H1 (cell line): ENCODE results near the gene GPD1. TPM values are rescaled to one million over a fixed set of nuclear protein-coding genes. Genes with fewer than 3 reads are reported as not detected.
"Not testable (repeated sequence)": the region's sequence is repeated elsewhere in the genome, so short reads cannot be mapped to it uniquely, and the experiment has no call there.

Experiments
- CTCF ChIA-PET: fragments of 300-600 bp; sonication (Branson Sonifier 250); formaldehyde crosslinking; loops from one replicate; lab custom pipeline; 2021; ENCODE audit not compliant: partially characterized antibody; lab: Charles Lee
- POLR2A ChIA-PET: fragments of 300-600 bp; sonication (Branson Sonifier 250); formaldehyde crosslinking; loops from one replicate; lab custom pipeline; 2021; ENCODE audit warnings: inconsistent platforms; ENCODE audit not compliant: partially characterized antibody; lab: Charles Lee
- DNase-seq, 2 experiments: peaks; one replicate each; pipeline versions ENCODE4 v3.0.0 to v3.0.0-alpha.2; 2010 to 2022; ENCODE audit warnings: low spot score in 2 of 2, low read depth in 1 of 2, mixed read lengths in 1 of 2
- FAIRE-seq: peaks from 2 replicates; lab custom pipeline; 2011; peaks lifted over from hg19 to GRCh38; lab: Jason Lieb, UNC
- H2AFZ ChIP-seq: 2 replicates; pipeline ENCODE4 v1.8.1; 2012; ENCODE audit warnings: low read length, inconsistent platforms
- H2AK5ac ChIP-seq: 2 replicates; pipeline ENCODE4 v1.6.1; 2013; ENCODE audit warnings: low read depth, low read length
- H2BK120ac ChIP-seq: replicated peaks from 2 replicates; pipeline ENCODE3; 2013; ENCODE audit warnings: low read depth, low read length, inconsistent platforms
- H2BK12ac ChIP-seq: 2 replicates; pipeline ENCODE4 v1.6.1; 2013; ENCODE audit warnings: low read depth, low read length
- H2BK15ac ChIP-seq: 2 replicates; pipeline ENCODE4 v1.6.1; 2013; ENCODE audit warnings: low read length
- H2BK20ac ChIP-seq: 2 replicates; pipeline ENCODE4 v1.6.1; 2013; ENCODE audit warnings: low read length
- H2BK5ac ChIP-seq: 2 replicates; pipeline ENCODE4 v1.6.1; 2013; ENCODE audit warnings: low read depth, low read length
- H3K14ac ChIP-seq: 2 replicates; pipeline ENCODE4 v1.6.1; 2013; ENCODE audit warnings: inconsistent platforms; ENCODE audit not compliant: insufficient read length
- H3K18ac ChIP-seq: 2 replicates; pipeline ENCODE4 v1.6.1; 2013; ENCODE audit warnings: low read length; ENCODE audit errors: extremely low read depth
- H3K23ac ChIP-seq: 2 replicates; pipeline ENCODE4 v1.6.1; 2013; ENCODE audit warnings: inconsistent platforms; ENCODE audit not compliant: insufficient read length
- H3K23me2 ChIP-seq: 2 replicates; pipeline ENCODE4 v1.6.1; 2013; ENCODE audit warnings: low read depth, low read length
- H3K27ac ChIP-seq: 2 replicates; pipeline ENCODE4 v1.6.1; 2011; ENCODE audit warnings: low read depth, low read length, inconsistent platforms
- H3K27me3 ChIP-seq, 4 experiments: replicated peaks in 1 of 4; 1 replicate in 1 of 4; 2 replicates in 3 of 4; pipeline versions ENCODE4 v1.6.1 to v1.8.1; 2011 to 2013; ENCODE audit warnings: low read length in 3 of 4, mild to moderate bottlenecking in 3 of 4, inconsistent platforms in 2 of 4, mixed read lengths in 2 of 4, moderate library complexity in 1 of 4; ENCODE audit not compliant: control insufficient read depth in 3 of 4, insufficient read depth in 3 of 4; ENCODE audit errors: extremely low read depth in 1 of 4
- H3K36me3 ChIP-seq, 4 experiments: 2 replicates each; pipeline versions ENCODE4 v1.6.1 to v1.8.1; 2011 to 2013; ENCODE audit warnings: mild to moderate bottlenecking in 4 of 4, low read length in 3 of 4, moderate library complexity in 2 of 4, control low read depth in 1 of 4, inconsistent platforms in 1 of 4; ENCODE audit not compliant: insufficient read depth in 4 of 4, control insufficient read depth in 2 of 4
- H3K4ac ChIP-seq: replicated peaks from 2 replicates; pipeline ENCODE3; 2013; ENCODE audit warnings: low read length, low read depth, mixed read lengths, inconsistent platforms; ENCODE audit not compliant: insufficient read length
- H3K4me1 ChIP-seq, 4 experiments: replicated peaks in 1 of 4; 1 replicate in 1 of 4; 2 replicates in 3 of 4; pipeline versions ENCODE4 v1.6.1 to v1.8.1; 2011 to 2013; ENCODE audit warnings: low read length in 3 of 4, inconsistent platforms in 2 of 4, mixed read lengths in 1 of 4; ENCODE audit not compliant: insufficient read depth in 4 of 4, control insufficient read depth in 3 of 4
- H3K4me2 ChIP-seq, 2 experiments: 2 replicates each; pipeline versions ENCODE4 v1.6.1 to v1.8.1; 2011 to 2013; ENCODE audit warnings: low read depth in 2 of 2, low read length in 2 of 2, control low read depth in 1 of 2, inconsistent platforms in 1 of 2, mild to moderate bottlenecking in 1 of 2; ENCODE audit not compliant: insufficient read depth in 1 of 2
- H3K4me3 ChIP-seq, 4 experiments: fragments of 200-600, 300-600 bp in 1 of 4; sonication (generic), shearing (Covaris generic), sonication (Bioruptor Twin) in 1 of 4; 2 replicates each; pipeline versions ENCODE4 v1.5.1 to v1.8.1; 2011 to 2016; ENCODE audit warnings: low read length in 4 of 4, low read depth in 3 of 4, control low read depth in 2 of 4, inconsistent platforms in 2 of 4, mild to moderate bottlenecking in 2 of 4, mixed read lengths in 1 of 4, moderate library complexity in 1 of 4; ENCODE audit not compliant: insufficient read depth in 2 of 4; ENCODE audit errors: extremely low read depth in 1 of 4
- H3K56ac ChIP-seq: replicated peaks from 2 replicates; pipeline ENCODE3; 2013; ENCODE audit warnings: low read depth, mild to moderate bottlenecking, mixed read lengths, low read length, inconsistent platforms; ENCODE audit not compliant: insufficient read length
- H3K79me1 ChIP-seq: 2 replicates; pipeline ENCODE4 v1.6.1; 2013; ENCODE audit warnings: low read depth, low read length, control low read depth
- H3K79me2 ChIP-seq, 2 experiments: 2 replicates each; pipeline versions ENCODE4 v1.6.1 to v1.8.1; 2012 to 2013; ENCODE audit warnings: low read length in 2 of 2, mild to moderate bottlenecking in 2 of 2, inconsistent platforms in 1 of 2; ENCODE audit not compliant: insufficient read depth in 2 of 2, control insufficient read depth in 1 of 2
- H3K9ac ChIP-seq, 4 experiments: replicated peaks in 1 of 4; 1 replicate in 1 of 4; 2 replicates in 3 of 4; pipeline versions ENCODE4 v1.6.1 to v1.8.1; 2011 to 2013; ENCODE audit warnings: low read depth in 3 of 4, low read length in 3 of 4, control low read depth in 2 of 4, mild to moderate bottlenecking in 2 of 4, moderate library complexity in 2 of 4, inconsistent platforms in 1 of 4; ENCODE audit errors: extremely low read depth in 1 of 4
- H3K9me3 ChIP-seq, 2 experiments: 2 replicates each; pipeline versions ENCODE4 v1.6.1 to v1.8.1; 2012 to 2013; ENCODE audit warnings: mild to moderate bottlenecking in 2 of 2, moderate library complexity in 2 of 2, control low read depth in 1 of 2, inconsistent platforms in 1 of 2, low read depth in 1 of 2, low read length in 1 of 2, mixed read lengths in 1 of 2; ENCODE audit not compliant: insufficient read depth in 2 of 2
- H4K20me1 ChIP-seq, 2 experiments: replicated peaks in 1 of 2; 2 replicates each; pipeline versions ENCODE3 to v1.8.1; 2011 to 2013; ENCODE audit warnings: inconsistent platforms in 2 of 2, low read length in 2 of 2, mild to moderate bottlenecking in 1 of 2; ENCODE audit not compliant: insufficient read depth in 2 of 2, control insufficient read depth in 1 of 2
- H4K5ac ChIP-seq: 2 replicates; pipeline ENCODE4 v1.6.1; 2013; ENCODE audit warnings: low read length, low read depth, mixed read lengths, inconsistent platforms; ENCODE audit not compliant: insufficient read length
- H4K8ac ChIP-seq: 2 replicates; pipeline ENCODE4 v1.8.0; 2013; ENCODE audit warnings: mild to moderate bottlenecking, moderate library complexity, low read length, inconsistent platforms; ENCODE audit not compliant: insufficient read depth; ENCODE audit errors: extremely low read depth
- H4K91ac ChIP-seq: replicated peaks from 2 replicates; pipeline ENCODE3; 2013; ENCODE audit warnings: low read length, mixed read lengths, inconsistent platforms; ENCODE audit not compliant: insufficient read length
- WGBS, 2 experiments: shearing (Covaris generic) in 1 of 2; methylation state at CpG; one replicate each; pipeline versions ENCODE4 v1.1.6 to v1.1.7; 2013 to 2015; ENCODE audit warnings: low lambda C conversion rate in 2 of 2, mixed read lengths in 2 of 2, inconsistent platforms in 1 of 2, low coverage in 1 of 2, missing lambda C conversion rate in 1 of 2; ENCODE audit not compliant: insufficient replicate concordance in 2 of 2, insufficient coverage in 1 of 2, insufficient read length in 1 of 2; ENCODE audit errors: extremely low coverage in 1 of 2, missing lambda C conversion rate in 1 of 2; 5-methylcytosine and 5-hydroxymethylcytosine counted together
- polyA plus RNA-seq, 7 experiments: library from polyadenylated mRNA; depleted of rRNA in 3 of 7; stranded (reverse) in 5 of 7; unstranded in 2 of 7; fragments of >200 nt in 5 of 7; fragments of 200-250 nt in 2 of 7; gene quantifications; 1 replicate in 5 of 7; 2 replicates in 1 of 7; 4 replicates in 1 of 7; pipeline versions ENCODE4 v1.2.1 to v1.2.3, GENCODE V29; 2011 to 2013; ENCODE audit warnings: missing spikeins in 2 of 7, mixed read lengths in 2 of 7
- total RNA-seq: library from RNA; stranded (reverse); fragmentation: NEBNext Ultra II Directional; extraction: Animal tissue kit (Norgen Biotek cat#: 25700); gene quantifications from 2 replicates; pipeline ENCODE4 v1.2.1, GENCODE V29; 2021

Gene GPD1
- total and polyA plus RNA-seq, 2 of the 8 experiments (the other 6 are each of a cell fraction or from before 2014, with no cell fraction given): 0.45 to 0.74 TPM

GRCh38 chr12:50148011-50148410 is 44.2 kb downstream of the GPD1 start:
- H4K5ac ChIP-seq, H3K56ac ChIP-seq, H3K23ac ChIP-seq, H3K4me2 ChIP-seq, H4K20me1 ChIP-seq, H3K4me1 ChIP-seq, H2AK5ac ChIP-seq, H3K27me3 ChIP-seq, H3K36me3 ChIP-seq, H4K91ac ChIP-seq, FAIRE-seq, H3K9me3 ChIP-seq, H3K4ac ChIP-seq, DNase-seq, H2BK5ac ChIP-seq, H2BK15ac ChIP-seq, H3K9ac ChIP-seq, H2BK120ac ChIP-seq, H3K4me3 ChIP-seq, H2BK12ac ChIP-seq, H3K14ac ChIP-seq, H3K79me1 ChIP-seq, H3K23me2 ChIP-seq, H3K27ac ChIP-seq, H2AFZ ChIP-seq, H4K8ac ChIP-seq, H3K18ac ChIP-seq, H2BK20ac ChIP-seq: not testable (repeated sequence)
- peaks cover 0 to 34% of the 10 kb centered on the region in 2 experiments; a peak in 2 of 4 replicates for H3K79me2 ChIP-seq
- ChIA-PET CTCF (interaction anchor here (0.6 to 4.8 kb wide), 10 partner anchors 10 to 281 kb away, joined by 3 to 28 read pairs (median 3); partner anchors contain the start of gene CERS5), POLR2A (interaction anchor here (1.5 to 2.5 kb wide), 2 partner anchors 9 to 20 kb away, joined by 4 to 11 read pairs; partner anchors contain the start of gene CERS5)
- 95% methylated on average over 6 of the region's 6 CpGs; no CpG with 5 or more reads in 1 of the 2 experiments for WGBS, 2 experiments
